Calu3 (cell line): ENCODE results near the gene NAALADL2. TPM values are rescaled to one million over a fixed set of nuclear protein-coding genes. Genes with fewer than 3 reads are reported as not detected.
"Not testable (repeated sequence)": the region's sequence is repeated elsewhere in the genome, so short reads cannot be mapped to it uniquely, and the experiment has no call there.

ENCODE experiments used
- BruUV-seq: library from RNA; stranded (reverse); fragments of 400-500 nt; replicated peaks from 2 replicates; lab custom pipeline; 2021; lab: Mats Ljungman, UMichigan
- CTCF ChIA-PET: fragments of 300-600 bp; sonication (Branson Sonifier 250); formaldehyde crosslinking; loops from one replicate; lab custom pipeline; 2022; ENCODE audit warnings: antibody characterized with exemption; lab: Charles Lee
- DNase-seq: peaks from one replicate; pipeline ENCODE4 v3.0.0; 2022
- H3K27ac Mint-ChIP-seq: one replicate; pipeline ENCODE4 v1.8.0; 2022; ENCODE audit warnings: mixed read lengths; ENCODE audit not compliant: unreplicated experiment
- H3K27me3 Mint-ChIP-seq: one replicate; pipeline ENCODE4 v1.8.0; 2022; ENCODE audit warnings: mixed read lengths; ENCODE audit not compliant: unreplicated experiment
- H3K36me3 Mint-ChIP-seq: one replicate; pipeline ENCODE4 v1.8.0; 2022; ENCODE audit warnings: mild to moderate bottlenecking, moderate library complexity, mixed read lengths; ENCODE audit not compliant: insufficient read depth, unreplicated experiment
- H3K4me1 Mint-ChIP-seq: one replicate; pipeline ENCODE4 v1.8.0; 2022; ENCODE audit warnings: mild to moderate bottlenecking, low read depth, mixed read lengths; ENCODE audit not compliant: unreplicated experiment
- H3K4me3 Mint-ChIP-seq: one replicate; pipeline ENCODE4 v1.8.0; 2022; ENCODE audit warnings: mild to moderate bottlenecking, low read depth, moderate library complexity, mixed read lengths; ENCODE audit not compliant: unreplicated experiment
- H3K9me3 Mint-ChIP-seq: one replicate; pipeline ENCODE4 v1.8.0; 2022; ENCODE audit warnings: low read depth, mixed read lengths; ENCODE audit not compliant: unreplicated experiment
- intact Hi-C: fragments of 100-400 bp; cut with micrococcal nuclease; formaldehyde crosslinking; loops from one replicate; pipeline ENCODE4 v1.10.0; 2022; ENCODE audit not compliant: unreplicated experiment
- total RNA-seq: library from RNA; stranded (reverse); gene quantifications from 2 replicates; pipeline ENCODE4 v1.2.3, GENCODE V29; 2022
- TF ChIP-seq, protein P1 (sequence below): fragments of 200-600 bp; IDR thresholded peaks from one replicate; pipeline ENCODE4 v1.8.0; 2022; ENCODE audit warnings: antibody characterized with exemption; ENCODE audit not compliant: unreplicated experiment

Gene NAALADL2
- total RNA-seq, 1 experiment from 2014 or later = 36.9 TPM

- Mint-ChIP-seq H3K4me3 (no peak overlapping the region), H3K9me3 (peaks cover 4% of the 10 kb centered on the region), H3K36me3 (no peaks in the 10 kb centered on the region), H3K27ac (no peak overlapping the region), H3K4me1 (peaks cover 4% of the 10 kb centered on the region), H3K27me3 (no peaks in the 10 kb centered on the region)
- no TSS peak for BruUV-seq
- CTCF ChIA-PET = no interaction called here
- intact Hi-C loops = no loop called here
- DNase-seq = no peak
- TF ChIP-seq, protein P1, sequence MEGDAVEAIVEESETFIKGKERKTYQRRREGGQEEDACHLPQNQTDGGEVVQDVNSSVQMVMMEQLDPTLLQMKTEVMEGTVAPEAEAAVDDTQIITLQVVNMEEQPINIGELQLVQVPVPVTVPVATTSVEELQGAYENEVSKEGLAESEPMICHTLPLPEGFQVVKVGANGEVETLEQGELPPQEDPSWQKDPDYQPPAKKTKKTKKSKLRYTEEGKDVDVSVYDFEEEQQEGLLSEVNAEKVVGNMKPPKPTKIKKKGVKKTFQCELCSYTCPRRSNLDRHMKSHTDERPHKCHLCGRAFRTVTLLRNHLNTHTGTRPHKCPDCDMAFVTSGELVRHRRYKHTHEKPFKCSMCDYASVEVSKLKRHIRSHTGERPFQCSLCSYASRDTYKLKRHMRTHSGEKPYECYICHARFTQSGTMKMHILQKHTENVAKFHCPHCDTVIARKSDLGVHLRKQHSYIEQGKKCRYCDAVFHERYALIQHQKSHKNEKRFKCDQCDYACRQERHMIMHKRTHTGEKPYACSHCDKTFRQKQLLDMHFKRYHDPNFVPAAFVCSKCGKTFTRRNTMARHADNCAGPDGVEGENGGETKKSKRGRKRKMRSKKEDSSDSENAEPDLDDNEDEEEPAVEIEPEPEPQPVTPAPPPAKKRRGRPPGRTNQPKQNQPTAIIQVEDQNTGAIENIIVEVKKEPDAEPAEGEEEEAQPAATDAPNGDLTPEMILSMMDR = no peak
These were observed 659.3 kb downstream of the NAALADL2 start for GRCh38 chr3:175518459-175518858.

DNA sequence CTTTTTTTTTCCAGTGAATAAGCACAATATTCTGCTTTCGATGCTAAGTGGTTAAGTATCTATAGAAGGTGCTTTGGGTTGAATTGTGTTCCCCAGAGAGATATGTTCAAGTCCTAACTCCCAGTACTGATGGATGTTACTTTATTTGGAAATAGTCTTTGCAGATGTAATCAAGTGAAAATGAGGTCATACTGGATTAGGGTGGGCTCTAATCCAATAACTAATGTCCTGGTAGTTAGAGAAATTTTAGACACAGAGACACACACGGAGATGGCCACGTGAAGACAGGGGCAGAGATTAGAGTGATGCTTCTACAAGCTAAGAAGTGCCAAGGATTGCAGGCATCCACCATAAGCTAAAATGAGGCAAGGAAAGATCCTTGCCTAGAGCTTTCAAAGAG is 662.3 kb downstream of the NAALADL2 start:
- DNase-seq = no peak
- Mint-ChIP-seq H3K27me3 (no peaks in the 10 kb centered on the region), H3K4me3 (no peak overlapping the region), H3K4me1 (no peaks in the 10 kb centered on the region), H3K27ac (no peak overlapping the region), H3K9me3 (peaks cover 4% of the 10 kb centered on the region), H3K36me3 (peaks cover 1% of the 10 kb centered on the region)
- CTCF ChIA-PET = interaction anchor here (0.6 kb wide), 1 partner anchor 278 kb away, joined by 8 read pairs; no protein-coding TSS in a partner anchor
- TF ChIP-seq, protein P1 = no peak
- BruUV-seq = no TSS peak
- intact Hi-C loops = no loop called here

DNA sequence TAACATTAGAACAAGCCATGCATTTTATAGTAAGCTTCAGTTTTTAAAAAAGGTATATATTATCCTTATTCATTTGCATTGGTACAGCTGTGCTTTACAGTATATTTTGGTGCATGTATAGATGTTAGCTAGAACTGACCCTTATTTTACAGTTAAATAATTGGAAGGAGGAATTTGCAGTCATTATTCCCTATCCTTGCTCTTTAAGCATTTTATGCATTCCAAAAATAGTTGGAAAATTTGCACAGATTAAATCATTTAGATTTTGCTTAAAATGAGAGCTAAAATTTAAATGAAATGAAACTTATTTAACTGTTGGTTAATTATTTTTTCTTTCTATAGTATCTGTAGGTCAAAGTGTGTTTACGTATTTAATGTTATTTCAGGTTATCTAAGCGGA is 667.1 kb downstream of the NAALADL2 start:
- intact Hi-C loops = no loop called here
- peak overlapping the region; percentile 71 for H3K4me3 Mint-ChIP-seq
- TF ChIP-seq, protein P1 = no peak
- peak overlapping the region; percentile 95 for H3K27ac Mint-ChIP-seq
- H3K36me3 Mint-ChIP-seq = peaks cover 5% of the 10 kb centered on the region
- no TSS peak for BruUV-seq
- no peaks in the 10 kb centered on the region for H3K27me3 Mint-ChIP-seq
- H3K4me1 Mint-ChIP-seq = no peaks in the 10 kb centered on the region
- no peak for DNase-seq
- CTCF ChIA-PET = interaction anchor here (1.2 kb wide), 1 partner anchor 904 kb away, joined by 3 read pairs; no protein-coding TSS in a partner anchor
- peaks cover 4% of the 10 kb centered on the region for H3K9me3 Mint-ChIP-seq

- CTCF ChIA-PET = interaction anchor here (0.6 to 1.2 kb wide), 2 partner anchors 225 to 903 kb away, joined by 3 read pairs; no protein-coding TSS in a partner anchor
- peak overlapping the region; percentile 95 for H3K27ac Mint-ChIP-seq
- H3K4me3 Mint-ChIP-seq = peak overlapping the region; percentile 71
- intact Hi-C loops = no loop called here
- TF ChIP-seq, protein P1 = no peak
- no TSS peak for BruUV-seq
- no peaks in the 10 kb centered on the region for H3K4me1 Mint-ChIP-seq
- peaks cover 5% of the 10 kb centered on the region for H3K36me3 Mint-ChIP-seq
- no peaks in the 10 kb centered on the region for H3K9me3 Mint-ChIP-seq
- peak; percentile 6 for DNase-seq
- no peaks in the 10 kb centered on the region for H3K27me3 Mint-ChIP-seq
These were observed 667.6 kb downstream of the NAALADL2 start for GRCh38 chr3:175526609-175527280.

- H3K4me1 Mint-ChIP-seq, H3K9me3 Mint-ChIP-seq, CTCF ChIA-PET, intact Hi-C loops, H3K27me3 Mint-ChIP-seq, H3K36me3 Mint-ChIP-seq, BruUV-seq, H3K27ac Mint-ChIP-seq, H3K4me3 Mint-ChIP-seq, DNase-seq: not testable (repeated sequence)
These were observed 669.6 kb downstream of the NAALADL2 start for GRCh38 chr3:175528693-175529092.
